Stimulated activated CD8-positive, alpha-beta memory T cell treated with anti-CD3 and anti-CD28 coated beads, Interleukin-7, amount 100 ng/mL, for 24 hours (primary cell): ENCODE results near the gene POLA1.

ENCODE experiments used
- DNase-seq: peaks from one replicate; pipeline ENCODE4 v3.0.0-alpha.2; 2020; ENCODE audit warnings: low read depth

POLA1 gene

DNA sequence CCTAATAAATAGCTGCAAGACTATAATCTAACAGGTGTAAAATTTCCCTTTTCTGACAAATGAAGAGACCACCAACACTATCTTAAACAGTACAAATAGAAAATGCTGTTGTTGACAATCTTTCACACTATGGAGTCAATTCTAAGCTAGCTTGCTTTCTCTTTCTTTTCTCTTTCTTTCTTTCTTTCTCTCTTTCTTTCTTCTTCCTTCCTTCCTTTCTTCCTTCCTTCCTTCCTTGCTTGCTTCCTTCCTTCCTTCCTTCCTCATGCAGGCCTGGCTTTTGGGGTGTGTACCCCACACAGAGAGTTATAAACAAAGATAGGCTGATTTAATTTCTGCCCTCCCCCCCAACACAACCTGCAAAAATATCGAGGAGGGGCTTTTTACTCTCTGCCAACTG, 330.2 kb downstream of the POLA1 start:
- DNase-seq, result no peak

DNA sequence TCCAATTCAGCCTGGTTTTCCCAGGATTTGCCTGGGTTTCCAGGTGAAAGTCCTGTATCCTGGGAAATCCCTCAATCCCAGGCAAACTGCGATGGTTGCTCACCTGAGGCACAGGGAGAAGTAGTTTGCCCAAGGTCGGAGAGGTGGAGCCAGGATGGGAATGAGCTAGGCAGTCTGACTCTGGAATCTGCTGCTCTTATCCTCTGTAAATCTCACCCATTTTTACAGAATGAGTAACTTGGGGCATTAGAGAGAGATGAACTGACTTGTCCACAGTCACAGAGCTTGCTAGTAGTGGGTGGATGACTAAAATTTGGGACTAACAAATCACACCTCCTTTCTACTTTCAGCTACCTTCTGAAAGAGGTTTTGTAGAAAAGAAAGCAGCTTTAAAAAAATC, 331.9 kb downstream of the POLA1 start:
- DNase-seq, result no peak

GRCh38 chrX:25026576-25026975, 332.9 kb downstream of the POLA1 start:
- DNase-seq, result no peak

GRCh38 chrX:25028726-25029125, 335.0 kb downstream of the POLA1 start:
- no peak for DNase-seq

DNA sequence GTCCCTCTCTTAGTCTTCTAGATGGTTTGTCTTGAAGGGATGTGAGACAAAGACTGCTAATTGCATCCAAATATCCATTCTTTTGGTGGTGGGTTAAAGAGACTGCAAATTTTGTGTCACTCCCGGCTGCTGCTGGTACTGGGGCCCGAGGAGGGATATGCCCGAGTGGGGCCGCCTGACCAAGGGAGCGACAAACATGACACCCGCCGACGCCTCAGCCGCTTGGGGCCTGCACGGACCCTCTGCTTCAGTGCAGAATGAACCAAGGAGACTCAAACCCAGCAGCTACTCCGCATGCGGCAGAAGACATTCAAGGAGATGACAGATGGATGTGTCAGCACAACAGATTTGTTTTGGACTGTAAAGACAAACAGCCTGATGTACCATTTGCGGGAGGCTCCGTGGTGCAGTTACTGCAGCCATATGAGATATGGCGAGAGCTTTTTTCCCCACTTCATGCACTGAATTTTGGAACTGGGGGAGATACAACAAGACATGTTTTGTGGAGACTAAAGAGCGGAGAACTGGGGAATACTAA, 335.6 kb downstream of the POLA1 start:
- no peak for DNase-seq

DNA sequence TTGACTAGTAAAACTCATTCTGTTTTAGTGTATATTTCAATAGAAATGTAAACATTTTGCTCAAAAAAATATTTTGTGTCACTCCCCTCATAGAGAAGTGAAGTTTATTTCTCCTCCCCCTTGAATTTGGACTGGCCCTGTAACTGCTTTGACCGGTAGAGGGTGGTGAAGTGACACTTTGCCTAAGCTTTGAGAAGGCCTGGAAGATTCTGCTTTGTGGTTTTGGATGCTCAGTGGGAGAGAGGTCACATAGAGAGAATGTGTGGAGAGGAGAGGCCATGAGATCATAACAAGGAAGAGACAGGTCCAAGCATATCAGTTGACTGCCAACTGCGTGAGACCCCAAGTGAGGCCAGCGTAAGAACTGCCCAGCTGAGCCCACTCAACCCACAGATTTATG, 341.2 kb downstream of the POLA1 start:
- no peak for DNase-seq

- no peak for DNase-seq
These were observed 345.3 kb downstream of the POLA1 start for GRCh38 chrX:25039036-25039435.

GRCh38 chrX:25043192-25043591, 349.5 kb downstream of the POLA1 start:
- no peak for DNase-seq
